ENCODE data around the gene RCAN1.

DNA sequence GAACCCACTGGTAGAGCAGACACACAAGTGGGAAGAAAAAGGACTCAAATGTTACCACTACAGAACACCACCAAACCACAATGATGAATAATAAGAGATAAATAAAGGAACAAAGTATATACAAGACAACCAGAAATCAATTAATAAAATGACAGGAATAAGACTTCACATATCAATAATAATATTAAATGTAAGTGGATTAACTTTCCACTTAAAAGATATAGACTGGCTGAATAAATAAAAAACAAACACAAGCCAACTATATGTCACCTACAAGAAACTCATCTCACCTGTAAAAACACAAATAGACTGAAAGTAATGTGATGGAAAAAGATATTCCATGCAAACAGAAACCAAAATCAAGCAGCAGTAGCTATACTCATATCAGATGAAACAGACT is 46.9 kb upstream of the RCAN1 start:
- TF ChIP-seq POLR2A (IDR thresholded peaks at IDR 0.05) = no peak
- TF ChIP-seq, protein P1, sequence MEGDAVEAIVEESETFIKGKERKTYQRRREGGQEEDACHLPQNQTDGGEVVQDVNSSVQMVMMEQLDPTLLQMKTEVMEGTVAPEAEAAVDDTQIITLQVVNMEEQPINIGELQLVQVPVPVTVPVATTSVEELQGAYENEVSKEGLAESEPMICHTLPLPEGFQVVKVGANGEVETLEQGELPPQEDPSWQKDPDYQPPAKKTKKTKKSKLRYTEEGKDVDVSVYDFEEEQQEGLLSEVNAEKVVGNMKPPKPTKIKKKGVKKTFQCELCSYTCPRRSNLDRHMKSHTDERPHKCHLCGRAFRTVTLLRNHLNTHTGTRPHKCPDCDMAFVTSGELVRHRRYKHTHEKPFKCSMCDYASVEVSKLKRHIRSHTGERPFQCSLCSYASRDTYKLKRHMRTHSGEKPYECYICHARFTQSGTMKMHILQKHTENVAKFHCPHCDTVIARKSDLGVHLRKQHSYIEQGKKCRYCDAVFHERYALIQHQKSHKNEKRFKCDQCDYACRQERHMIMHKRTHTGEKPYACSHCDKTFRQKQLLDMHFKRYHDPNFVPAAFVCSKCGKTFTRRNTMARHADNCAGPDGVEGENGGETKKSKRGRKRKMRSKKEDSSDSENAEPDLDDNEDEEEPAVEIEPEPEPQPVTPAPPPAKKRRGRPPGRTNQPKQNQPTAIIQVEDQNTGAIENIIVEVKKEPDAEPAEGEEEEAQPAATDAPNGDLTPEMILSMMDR (IDR thresholded peaks at IDR 0.05) = no peak
- TF ChIP-seq EP300 (IDR thresholded peaks at IDR 0.05) = no peak
- no peak for TF ChIP-seq POLR2AphosphoS5 (IDR thresholded peaks at IDR 0.05)

Data from suprapubic skin (tissue), 4 donors.